ENCODE data around the gene TTLL11.

TTLL11 gene

DNA sequence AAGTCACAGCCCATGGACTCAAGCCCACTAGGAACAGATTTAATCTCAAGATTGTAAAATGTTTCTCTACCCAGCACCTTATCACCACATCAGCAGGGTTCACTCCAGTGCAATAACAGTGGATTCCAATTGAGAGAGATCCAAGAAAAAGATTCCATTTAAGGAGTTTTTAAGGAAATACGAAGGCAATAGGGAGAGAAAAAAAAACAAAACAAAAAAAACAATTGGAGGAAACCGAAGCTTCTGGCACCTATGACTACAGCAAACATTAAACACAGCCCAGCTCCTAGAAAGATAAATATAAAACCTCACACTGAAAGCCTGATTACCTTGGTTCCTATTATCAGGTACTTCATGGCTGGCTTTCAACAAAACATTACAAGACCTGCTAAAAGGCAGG lies 249.0 kb downstream of the TTLL11 start:
- no peak for DNase-seq

- DNase-seq = peak in 1 of 2 donors; percentile 16
These were observed 250.5 kb downstream of the TTLL11 start for GRCh38 chr9:121842612-121842978.

DNA sequence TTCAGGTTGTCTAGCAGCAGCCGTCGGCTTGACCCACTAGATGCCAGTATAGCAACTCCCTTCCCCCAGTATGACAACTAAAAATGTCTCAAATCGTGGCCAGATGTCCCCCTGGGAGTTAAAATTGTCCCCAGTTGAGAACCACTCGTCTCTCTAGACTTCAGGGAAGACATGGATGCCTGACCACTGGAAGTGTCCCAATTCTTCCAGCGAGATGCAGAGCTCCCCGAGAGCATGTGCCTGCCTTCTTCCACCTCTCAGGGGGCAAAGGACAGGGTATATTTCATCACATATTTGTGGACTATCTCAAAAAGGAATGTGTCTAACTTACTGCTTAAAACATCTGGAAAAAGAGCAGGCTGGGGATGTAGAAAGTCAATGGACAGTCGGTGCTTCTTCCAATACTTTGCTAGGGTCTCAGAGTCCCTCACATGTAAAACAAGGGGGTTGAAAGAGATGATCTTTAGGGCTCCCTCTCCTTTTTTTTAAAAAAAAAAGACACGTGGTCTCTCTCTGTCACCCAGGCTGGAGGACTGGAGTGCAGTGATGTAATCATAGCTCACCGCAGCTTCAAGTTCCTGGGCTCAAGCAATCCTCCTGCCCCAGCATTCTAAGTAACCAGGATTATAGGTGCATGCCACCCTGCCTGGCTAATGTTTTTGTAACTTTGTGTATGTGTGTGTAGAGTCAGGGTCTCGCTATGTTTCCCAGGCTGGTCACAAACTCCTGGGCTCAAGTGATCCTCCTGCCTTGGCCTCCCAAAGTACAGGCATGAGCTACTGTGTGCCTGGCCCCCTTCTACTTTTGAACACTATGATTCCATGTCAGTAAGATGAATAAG lies 251.1 kb downstream of the TTLL11 start:
- DNase-seq = no peak

GRCh38 chr9:121840838-121841760 lies 252.0 kb downstream of the TTLL11 start:
- peak in 1 of 2 donors; percentile 3 for DNase-seq

DNA sequence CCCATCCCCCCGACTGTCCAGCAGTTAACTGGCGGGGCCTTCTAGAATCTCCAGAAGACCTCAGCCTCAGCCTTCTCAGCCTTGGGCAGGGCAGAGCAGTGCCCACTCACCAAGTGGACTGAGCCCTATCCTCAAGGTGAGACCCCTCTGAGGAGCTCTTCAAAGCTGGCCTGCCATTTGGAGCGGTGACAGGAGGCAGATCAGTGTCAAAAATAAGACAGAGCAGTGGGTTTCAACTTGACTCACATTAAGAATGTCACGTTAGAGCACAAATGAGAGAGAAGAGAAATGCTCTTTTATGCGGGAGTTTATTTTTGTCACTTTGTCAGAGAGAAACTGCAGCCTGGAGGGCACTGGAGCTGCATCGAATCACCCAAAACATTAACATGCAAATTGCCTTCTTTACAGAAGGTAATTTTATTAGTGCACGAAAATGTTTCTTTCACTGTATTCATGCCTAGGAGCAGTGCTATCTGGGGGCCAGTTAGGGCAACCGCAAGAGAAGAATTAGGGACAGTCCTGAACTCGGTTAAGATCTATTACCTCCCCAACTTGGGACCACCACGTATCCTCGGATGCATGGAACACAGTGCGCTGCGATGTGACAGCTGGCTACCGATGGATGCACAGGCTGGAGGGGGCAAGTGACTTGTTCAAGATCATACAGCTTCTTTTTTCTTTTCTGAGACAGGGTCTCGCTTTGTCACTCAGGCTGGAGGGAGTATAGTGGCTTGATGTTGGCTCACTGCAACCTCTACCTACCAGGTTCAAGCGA lies 253.2 kb downstream of the TTLL11 start:
- no peak for DNase-seq

DNA sequence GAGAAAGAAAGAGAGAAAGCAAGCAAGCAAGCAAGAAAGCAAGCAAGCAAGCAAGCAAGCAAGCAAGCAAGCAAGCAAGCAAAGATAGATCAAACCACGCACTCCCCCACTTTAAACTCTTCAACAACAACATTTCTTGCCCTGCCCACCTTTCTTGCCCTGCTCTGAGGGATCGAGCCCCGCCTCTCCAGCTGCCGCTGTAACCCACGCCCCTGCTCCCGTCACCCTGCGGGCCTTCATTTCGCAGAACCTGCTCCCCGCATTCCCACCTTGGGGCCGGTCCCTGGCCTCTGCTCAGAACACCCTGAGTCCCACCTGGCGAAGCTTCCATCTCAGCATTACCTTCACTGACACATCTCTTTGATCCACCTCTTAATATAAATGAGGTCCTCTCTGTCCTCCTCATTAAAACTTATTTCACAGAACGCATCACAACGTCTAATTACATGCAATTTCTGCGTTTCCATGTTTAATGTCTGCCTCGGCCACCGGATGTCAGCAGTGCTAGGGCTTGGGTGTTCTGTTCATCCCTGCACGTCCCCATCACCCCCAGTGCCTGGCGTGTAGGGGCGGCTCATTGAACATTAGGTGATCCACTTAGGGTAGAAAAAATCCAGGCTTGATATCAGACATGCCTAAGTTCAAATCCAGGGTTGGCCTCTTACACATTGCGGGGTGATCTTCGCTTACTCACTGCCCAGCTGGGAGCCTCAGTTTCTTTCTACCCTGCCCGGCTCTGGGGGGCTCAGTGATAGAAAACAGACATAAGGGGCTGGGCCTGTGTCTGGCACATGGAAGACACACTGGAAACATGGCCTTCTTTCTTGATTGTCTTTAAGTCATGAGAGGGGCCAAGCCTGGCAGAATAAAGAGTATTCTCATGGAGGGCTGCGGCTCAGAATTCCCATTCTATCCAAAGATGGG lies 254.1 kb downstream of the TTLL11 start:
- no peak for DNase-seq

DNA sequence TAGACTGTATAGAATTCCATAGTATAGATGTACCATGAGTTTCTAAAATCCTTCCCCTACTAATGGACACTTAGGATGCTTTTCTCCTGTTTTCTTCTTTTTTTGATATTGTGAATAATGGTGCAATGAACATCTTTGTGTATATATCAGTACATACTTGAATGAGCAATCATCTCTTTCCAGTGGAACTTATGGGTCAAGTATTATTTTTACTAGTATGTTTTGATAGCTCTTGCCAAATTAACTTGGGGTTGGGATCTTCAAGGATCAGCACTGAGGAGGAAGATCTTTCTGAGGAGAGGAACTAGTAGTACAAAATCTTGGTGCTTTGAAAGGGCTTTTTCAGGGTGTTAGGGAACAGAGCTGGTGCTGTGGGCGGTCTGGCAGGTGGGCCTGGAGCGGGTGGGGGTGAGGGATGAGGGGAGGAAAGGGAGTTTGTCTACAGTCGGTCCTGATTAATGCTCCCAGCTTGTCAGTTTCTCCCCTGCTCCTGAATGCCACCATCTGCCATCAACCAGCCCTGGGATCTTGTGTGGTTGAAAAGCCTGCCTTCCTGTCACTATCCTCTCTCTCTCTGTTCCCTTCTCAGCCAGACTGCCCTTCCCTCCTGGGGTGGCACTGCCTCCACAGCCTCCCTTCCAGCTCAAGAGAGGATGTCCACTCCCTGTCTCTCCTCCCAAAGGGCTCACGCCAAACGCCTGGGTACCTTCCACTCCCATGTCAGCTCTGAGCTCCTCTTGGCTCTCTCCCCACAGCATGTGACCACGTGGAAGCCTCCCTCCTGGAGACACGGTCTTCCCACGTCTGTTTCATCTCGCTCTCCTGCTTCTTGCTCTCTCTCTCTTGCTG lies 255.8 kb downstream of the TTLL11 start:
- DNase-seq = no peak

- DNase-seq = no peak
These were observed 256.7 kb downstream of the TTLL11 start for GRCh38 chr9:121836366-121836885.

- DNase-seq = no peak
These were observed 257.3 kb downstream of the TTLL11 start for GRCh38 chr9:121835587-121836365.

DNA sequence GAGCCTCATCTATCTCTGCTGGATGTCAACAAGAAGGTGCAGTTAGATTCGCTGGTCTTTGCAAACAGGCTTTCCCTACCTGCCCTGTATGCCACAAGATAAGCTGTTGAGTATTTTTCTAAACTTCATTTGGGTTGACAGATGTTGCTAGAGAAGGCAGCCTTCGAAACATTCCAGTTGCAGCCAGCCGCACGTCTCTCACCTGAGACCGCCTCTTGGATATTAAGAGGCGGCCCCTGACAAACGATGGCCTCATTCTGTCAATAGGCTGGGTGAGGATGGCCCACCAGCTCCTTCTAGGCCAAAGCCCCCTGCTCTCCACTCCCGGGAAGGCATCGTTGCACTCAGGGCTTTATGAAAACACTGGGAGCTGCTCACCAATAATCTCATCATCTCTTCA lies 260.0 kb downstream of the TTLL11 start:
- no peak for DNase-seq

GRCh38 chr9:121831869-121832268 lies 261.2 kb downstream of the TTLL11 start:
- DNase-seq = no peak

DNA sequence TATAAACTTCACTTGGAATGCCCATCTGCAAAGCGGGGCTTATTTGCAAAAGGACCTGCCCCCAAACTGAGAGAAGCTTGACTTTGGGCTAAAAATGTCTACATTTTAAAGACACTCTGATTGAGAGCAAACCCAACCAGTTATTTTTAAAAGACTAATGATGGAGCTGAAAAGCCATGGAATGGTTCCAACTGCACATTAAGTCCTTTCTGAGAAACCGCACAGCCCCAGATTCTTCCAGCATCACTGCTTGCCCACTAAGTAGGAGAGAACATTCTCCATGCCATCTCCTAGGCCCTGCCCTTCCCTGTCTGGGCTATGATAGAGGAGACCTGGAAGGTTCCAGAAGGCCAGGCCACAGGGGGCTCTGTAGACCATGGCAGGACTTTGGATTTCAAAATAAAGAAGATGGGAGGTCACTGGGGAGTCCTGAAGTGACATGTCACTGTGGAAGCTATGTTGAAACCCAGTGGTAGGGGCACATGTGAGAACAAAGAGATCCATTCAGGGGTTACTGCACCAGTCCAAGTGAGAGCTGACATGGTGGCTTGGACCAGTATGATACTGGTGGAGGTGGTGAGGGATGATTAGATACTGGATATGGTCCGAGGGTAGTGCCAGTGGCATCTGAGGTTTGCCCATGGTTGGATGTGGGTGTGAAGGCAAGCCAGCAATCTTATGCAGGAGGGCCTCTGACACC lies 262.5 kb downstream of the TTLL11 start:
- no peak for DNase-seq

- no peak for DNase-seq
These were observed 265.7 kb downstream of the TTLL11 start for GRCh38 chr9:121827251-121827967.

- no peak for DNase-seq
These were observed 266.4 kb downstream of the TTLL11 start for GRCh38 chr9:121826711-121827110.

GRCh38 chr9:121825031-121825691 lies 267.9 kb downstream of the TTLL11 start:
- DNase-seq = no peak

DNA sequence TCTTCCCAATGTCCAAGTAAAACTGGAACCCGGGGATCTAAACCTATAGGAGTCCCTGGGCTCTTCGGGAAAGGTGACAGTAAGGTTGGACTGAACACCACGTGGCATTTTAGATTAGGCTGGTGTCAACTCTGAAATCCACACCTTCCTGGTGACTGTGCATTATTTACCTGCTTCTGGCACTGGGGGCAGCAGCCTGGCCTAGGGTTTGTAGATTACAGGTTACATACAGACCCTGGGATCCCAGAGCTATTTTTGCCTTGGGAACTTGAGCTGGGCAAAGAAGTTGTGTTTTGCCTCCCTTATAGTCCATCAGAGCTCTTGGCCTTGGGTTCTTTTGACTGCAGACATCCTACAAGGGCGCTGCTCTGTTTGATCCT lies 268.5 kb downstream of the TTLL11 start:
- no peak for DNase-seq

GRCh38 chr9:121823451-121824169 lies 269.5 kb downstream of the TTLL11 start:
- DNase-seq = no peak

Measured in inflammatory macrophage treated with lipopolysaccharide for 1 hour (primary cell).